Panc1 (cell line): Measurements from ENCODE around the gene GPR173. TPM values are rescaled to one million over a fixed set of nuclear protein-coding genes. Genes with fewer than 3 reads are reported as not detected.

ENCODE experiments used
- ATAC-seq: fragments of 200-7000 bp; cut with Tn5 transposase; 2 replicates; pipeline ENCODE4 v1.9.1; 2020; ENCODE audit warnings: mild to moderate bottlenecking, moderate library complexity
- Bru-seq: library from RNA; stranded (reverse); fragments of 400-500 nt; gene quantifications from one replicate; lab custom pipeline; 2021; lab: Mats Ljungman, UMichigan
- BruChase-seq, 2 experiments: library from RNA; stranded (reverse); fragments of 400-500 nt; gene quantifications; one replicate each; lab custom pipeline; 2021; lab: Mats Ljungman, UMichigan
- BruUV-seq: library from RNA; stranded (reverse); fragments of 400-500 nt; replicated peaks from 2 replicates; lab custom pipeline; 2021; lab: Mats Ljungman, UMichigan
- CTCF ChIA-PET: fragments of 300-600 bp; sonication (Branson Sonifier 250); formaldehyde crosslinking; loops from one replicate; lab custom pipeline; 2022; ENCODE audit warnings: antibody characterized with exemption; lab: Charles Lee
- POLR2A ChIA-PET: fragments of 300-600 bp; sonication (Branson Sonifier 250); formaldehyde crosslinking; loops from one replicate; lab custom pipeline; 2022; ENCODE audit warnings: antibody characterized with exemption; lab: Charles Lee
- DNase-seq: peaks from one replicate; pipeline ENCODE4 v3.0.0-alpha.2; 2010; ENCODE audit warnings: low read depth, low spot score
- H3K27ac ChIP-seq: 2 replicates; pipeline ENCODE4 v1.5.1; 2011; ENCODE audit warnings: mild to moderate bottlenecking, low read length, inconsistent platforms
- H3K27me3 ChIP-seq: fragments of 200-500 bp; sonication (Bioruptor generic); 2 replicates; pipeline ENCODE4 v1.6.0; 2014; ENCODE audit warnings: low read length, inconsistent platforms; ENCODE audit not compliant: control insufficient read depth, insufficient read depth
- H3K36me3 ChIP-seq: fragments of 200-500 bp; sonication (Bioruptor generic); 2 replicates; pipeline ENCODE4 v1.5.1; 2014; ENCODE audit warnings: inconsistent platforms, mild to moderate bottlenecking, low read length, moderate library complexity; ENCODE audit not compliant: control insufficient read depth, insufficient read depth
- H3K4me1 ChIP-seq: 2 replicates; pipeline ENCODE4 v1.5.1; 2011; ENCODE audit warnings: inconsistent platforms, mild to moderate bottlenecking, low read length, moderate library complexity; ENCODE audit not compliant: control insufficient read depth, insufficient read depth
- H3K4me3 ChIP-seq, 2 experiments: 2 replicates each; pipeline ENCODE4 v1.5.1; 2011 to 2012; ENCODE audit warnings: low read depth in 2 of 2, low read length in 2 of 2, mild to moderate bottlenecking in 2 of 2, inconsistent platforms in 1 of 2, moderate library complexity in 1 of 2
- H3K9me3 ChIP-seq: fragments of 200-500 bp; sonication (Bioruptor generic); 2 replicates; pipeline ENCODE4 v1.5.1; 2014; ENCODE audit warnings: low read depth, mild to moderate bottlenecking, inconsistent platforms, low read length, moderate library complexity; ENCODE audit not compliant: control insufficient read depth, insufficient read depth
- CTCF ChIP-seq: fragments of 450-650 bp; IDR thresholded peaks from 2 replicates; pipeline ENCODE4 v1.5.1; 2017; ENCODE audit warnings: mild to moderate bottlenecking
- POLR2AphosphoS5 ChIP-seq: IDR thresholded peaks from 2 replicates; pipeline ENCODE4 v1.6.1; 2012; ENCODE audit warnings: mild to moderate bottlenecking, low read depth, low read length, moderate library complexity
- REST ChIP-seq, 2 experiments: IDR thresholded peaks; 2 replicates each; pipeline ENCODE4 v1.6.1; 2011 to 2012; ENCODE audit warnings: low read depth in 2 of 2, control low read depth in 1 of 2, low read length in 1 of 2, mild to moderate bottlenecking in 1 of 2, moderate library complexity in 1 of 2; ENCODE audit not compliant: insufficient read depth in 1 of 2
- SIN3A ChIP-seq: IDR thresholded peaks from 2 replicates; pipeline ENCODE4 v1.6.1; 2012; ENCODE audit warnings: low read depth, mild to moderate bottlenecking, low read length, moderate library complexity, borderline replicate concordance; ENCODE audit not compliant: insufficient read depth
- TCF7L2 ChIP-seq: IDR thresholded peaks from 2 replicates; pipeline ENCODE4 v1.6.1; 2011; ENCODE audit warnings: mild to moderate bottlenecking, low read depth, low read length, inconsistent platforms
- in situ Hi-C: cut with HindIII; loops from 2 replicates; pipeline ENCODE4 v1.10.0; 2016; ENCODE audit warnings: low sequenced_read_pairs, low pct_unique_long_range_greater_than_20kb
- intact Hi-C: fragments of 100-400 bp; cut with micrococcal nuclease; formaldehyde crosslinking; loops from one replicate; pipeline ENCODE4 v1.10.0; 2022; ENCODE audit not compliant: unreplicated experiment
- long read RNA-seq: library from polyadenylated mRNA; unstranded; transcript quantifications from one replicate; pipeline ENCODE4 v2.0.0, GENCODE V29; 2021; ENCODE audit not compliant: unreplicated experiment
- polyA plus RNA-seq: library from polyadenylated mRNA; unstranded; fragments of >200 nt; gene quantifications from one replicate; pipeline ENCODE4 v1.2.1, GENCODE V29; 2012; ENCODE audit warnings: missing spikeins; ENCODE audit not compliant: insufficient read length
- total RNA-seq: library from RNA; stranded (reverse); gene quantifications from one replicate; pipeline ENCODE4 v1.2.1, GENCODE V29; 2021; ENCODE audit not compliant: unreplicated experiment

The GPR173 gene
- total RNA-seq = 0.13 TPM
- 0.08 TPM for polyA plus RNA-seq
- Bru-seq, nascent RNA = percentile 25 among the genes with signal in this experiment
- percentile 34 among the genes with signal in this experiment for BruChase-seq, experiment 1, labeled RNA remaining after a 2-hour chase
- percentile 31 among the genes with signal in this experiment for BruChase-seq, experiment 2, labeled RNA remaining after a 6-hour chase
- long read RNA-seq = 0 reads

GRCh38 chrX:53048169-53049126 lies at the start of gene GPR173:
GPR173 (plus strand) TSS chrX:53048789; CDS start chrX:53076622, 27,833 bp downstream.
- ATAC-seq (peak; percentile 42; the same call in 1 of the 2 replicates), DNase-seq (no peak)
- Histone ChIP-seq H3K27me3 (no peaks in the 10 kb centered on the region), H3K9me3 (no peaks in the 10 kb centered on the region), H3K27ac (no peak within 1 kb of the TSS), H3K4me3 (peak within 1 kb of the TSS in 1 of 2 experiments; percentile 27; a peak in 1 of 4 replicates), H3K36me3 (no peaks in the 10 kb centered on the region; the same call in 1 of the 2 replicates), H3K4me1 (no peaks in the 10 kb centered on the region)
- TF ChIP-seq CTCF (no peak), TCF7L2 (no peak), POLR2AphosphoS5 (no peak)
- in situ Hi-C loops = no loop called here
- intact Hi-C loops = no loop called here
- BruUV-seq = no TSS peak
- ChIA-PET CTCF (no interaction called here), POLR2A (no interaction called here)

GRCh38 chrX:53000447-53001135 lies 48.0 kb upstream of the GPR173 start:
- ChIA-PET CTCF (no interaction called here), POLR2A (no interaction called here)
- DNase-seq = no peak
- in situ Hi-C loops (no loop called here), intact Hi-C loops (no loop called here)
- H3K27ac ChIP-seq = no peak overlapping the region
- no peaks in the 10 kb centered on the region for H3K9me3 ChIP-seq
- no peaks in the 10 kb centered on the region for H3K36me3 ChIP-seq
- H3K4me1 ChIP-seq = peaks cover 3% of the 10 kb centered on the region; the same call in 1 of the 2 replicates
- no peak for TF ChIP-seq REST (IDR thresholded peaks at IDR 0.05; ENCODE audit: insufficient read depth in 1 of 2, low read depth in 2 of 2, low read length in 1 of 2)
- no peak for TF ChIP-seq CTCF
- TF ChIP-seq TCF7L2 = no peak
- no peak for TF ChIP-seq POLR2AphosphoS5
- TF ChIP-seq SIN3A = no peak
- no TSS peak for BruUV-seq
- no peaks in the 10 kb centered on the region for H3K27me3 ChIP-seq
- no peak overlapping the region for H3K4me3 ChIP-seq
- no peak for ATAC-seq
